ENCODE results near the gene MORN1.

MORN1 gene

GRCh38 chr1:2404142-2404889, 13.0 kb upstream of the MORN1 start:
- DNase-seq, result no peak

GRCh38 chr1:2403273-2403672, 11.9 kb upstream of the MORN1 start:
- no peak for DNase-seq

GRCh38 chr1:2402420-2402819, 11.1 kb upstream of the MORN1 start:
- no peak for DNase-seq

GRCh38 chr1:2400950-2401649, 9.7 kb upstream of the MORN1 start:
- DNase-seq, result no peak

- DNase-seq, result no peak
Measured at GRCh38 chr1:2400576-2400909, 9.2 kb upstream of the MORN1 start.

- no peak for DNase-seq
Measured at GRCh38 chr1:2399890-2400575, 8.7 kb upstream of the MORN1 start.

- DNase-seq, result no peak
Measured at GRCh38 chr1:2398871-2399270, 7.5 kb upstream of the MORN1 start.

GRCh38 chr1:2397007-2397679, 5.8 kb upstream of the MORN1 start:
- DNase-seq, result no peak

- no peak for DNase-seq
Measured at GRCh38 chr1:2396476-2396875, 5.1 kb upstream of the MORN1 start.

GRCh38 chr1:2396059-2396458, 4.7 kb upstream of the MORN1 start:
- DNase-seq, result no peak

GRCh38 chr1:2395245-2395644, 3.9 kb upstream of the MORN1 start:
- no peak for DNase-seq

GRCh38 chr1:2394761-2395160, 3.4 kb upstream of the MORN1 start:
- no peak for DNase-seq

GRCh38 chr1:2394220-2394619, 2.9 kb upstream of the MORN1 start:
- DNase-seq, result no peak

GRCh38 chr1:2393471-2393877, 2.1 kb upstream of the MORN1 start:
- no peak for DNase-seq

- DNase-seq, result no peak
Measured at GRCh38 chr1:2392686-2393085, 1.3 kb upstream of the MORN1 start.

- no peak for DNase-seq
Measured at GRCh38 chr1:2391931-2392509, 666 bp upstream of the MORN1 start.

GRCh38 chr1:2389644-2390043, 1.7 kb downstream of the MORN1 start:
- no peak for DNase-seq

- no peak for DNase-seq
Measured at GRCh38 chr1:2388004-2388913, 3.1 kb downstream of the MORN1 start.

GRCh38 chr1:2386636-2387611, 4.4 kb downstream of the MORN1 start:
- peak; percentile 56 for DNase-seq

GRCh38 chr1:2385606-2386280, 5.6 kb downstream of the MORN1 start:
- peak; percentile 51 for DNase-seq

Data from activated effector memory CD4-positive, alpha-beta T cell treated with anti-CD3 and anti-CD28 coated beads, Interleukin-2, amount 50 U/mL, for 16 hours (primary cell).